Measurements from ENCODE around the gene DCBLD1.

- TF ChIP-seq CTCF (optimal IDR thresholded peaks at IDR 0.05 in 1 of 3, IDR thresholded peaks at IDR 0.05 in 1 of 3, conservative IDR thresholded peaks at IDR 0.05 in 1 of 3; ENCODE audit: extremely low read depth in 1 of 3, insufficient read depth in 2 of 3, low read length in 3 of 3) (no peak), EZH2 (IDR thresholded peaks at IDR 0.05; ENCODE audit: low read length) (no peak)
Observed at GRCh38 chr6:117495869-117496268, 13.4 kb downstream of the DCBLD1 start.

Measured in keratinocyte (primary cell).